Colonic mucosa (tissue), 4 donors: ENCODE measurements around the gene TDO2. TPM values are rescaled to one million over a fixed set of nuclear protein-coding genes. Genes with fewer than 3 reads are reported as not detected.

Source experiments
- DNase-seq: peaks from one replicate; pipeline ENCODE4 v3.0.0-alpha.2; 2020
- H3K27ac ChIP-seq: fragments of 200-600 bp; one replicate; pipeline ENCODE4 v1.8.0; 2021
- H3K27me3 ChIP-seq: fragments of 200-600 bp; one replicate; pipeline ENCODE4 v1.8.0; 2021
- H3K36me3 ChIP-seq: fragments of 200-600 bp; one replicate; pipeline ENCODE4 v1.8.0; 2021
- H3K4me1 ChIP-seq: fragments of 200-600 bp; one replicate; pipeline ENCODE4 v1.8.0; 2021; ENCODE audit warnings: mild to moderate bottlenecking
- H3K4me3 ChIP-seq: fragments of 200-600 bp; one replicate; pipeline ENCODE4 v1.8.0; 2021
- H3K9ac ChIP-seq, 2 donors: one replicate each; pipeline ENCODE4 v1.7.0; 2013; ENCODE audit warnings: control low read depth in 2 of 2, low read depth in 2 of 2, low read length in 2 of 2
- H3K9me3 ChIP-seq: fragments of 200-600 bp; one replicate; pipeline ENCODE4 v1.8.0; 2021
- intact Hi-C: fragments of 100-400 bp; cut with DNase I; formaldehyde crosslinking; loops from one replicate; pipeline ENCODE4 v1.14.1; 2022
- total RNA-seq, 2 donors: library from RNA; stranded (reverse); fragmentation: NEBNext Ultra II Directional in 1 of 2; extraction: Animal tissue kit (Norgen Biotek cat#: 25700) in 1 of 2; gene quantifications; one replicate each; pipeline ENCODE4 v1.2.1, GENCODE V29; 2021
- TF ChIP-seq, protein P1 (sequence below): fragments of 200-600 bp; IDR thresholded peaks from one replicate; pipeline ENCODE4 v1.8.0; 2022; ENCODE audit warnings: antibody characterized with exemption, mild to moderate bottlenecking
- donor health status: healthy.
- donor health status: DM: no; HTN: no; CAD: no.
- donor health status: DM: no; HTN: no; CAD: no.

Gene TDO2
- total RNA-seq, 2 donors from 2014 or later, result 0.27 to 1.4 TPM

DNA sequence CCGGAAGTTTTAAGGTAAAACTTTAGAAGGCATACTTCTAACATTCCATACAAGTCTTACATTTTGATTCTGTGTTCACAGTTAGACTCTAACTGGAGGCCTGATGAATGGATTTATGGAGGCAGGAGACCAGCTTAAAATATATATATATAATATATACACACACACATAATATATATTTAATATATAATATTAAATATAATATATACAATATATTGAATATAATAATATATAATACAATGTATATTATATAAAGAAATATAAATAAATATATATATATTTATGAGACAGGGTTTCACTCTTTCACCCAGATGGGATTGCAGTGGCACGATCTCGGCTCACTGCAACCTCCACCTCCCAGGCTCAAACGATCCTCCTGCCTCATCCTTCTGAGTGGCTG lies 58.1 kb downstream of the TDO2 start:
- H3K9me3 ChIP-seq, result no peaks in the 10 kb centered on the region
- no peaks in the 10 kb centered on the region for H3K4me1 ChIP-seq
- H3K36me3 ChIP-seq, result no peaks in the 10 kb centered on the region
- no peak overlapping the region for H3K27ac ChIP-seq
- H3K4me3 ChIP-seq, result no peak overlapping the region
- H3K27me3 ChIP-seq, result no peaks in the 10 kb centered on the region
- DNase-seq, result no peak
- TF ChIP-seq, protein P1, sequence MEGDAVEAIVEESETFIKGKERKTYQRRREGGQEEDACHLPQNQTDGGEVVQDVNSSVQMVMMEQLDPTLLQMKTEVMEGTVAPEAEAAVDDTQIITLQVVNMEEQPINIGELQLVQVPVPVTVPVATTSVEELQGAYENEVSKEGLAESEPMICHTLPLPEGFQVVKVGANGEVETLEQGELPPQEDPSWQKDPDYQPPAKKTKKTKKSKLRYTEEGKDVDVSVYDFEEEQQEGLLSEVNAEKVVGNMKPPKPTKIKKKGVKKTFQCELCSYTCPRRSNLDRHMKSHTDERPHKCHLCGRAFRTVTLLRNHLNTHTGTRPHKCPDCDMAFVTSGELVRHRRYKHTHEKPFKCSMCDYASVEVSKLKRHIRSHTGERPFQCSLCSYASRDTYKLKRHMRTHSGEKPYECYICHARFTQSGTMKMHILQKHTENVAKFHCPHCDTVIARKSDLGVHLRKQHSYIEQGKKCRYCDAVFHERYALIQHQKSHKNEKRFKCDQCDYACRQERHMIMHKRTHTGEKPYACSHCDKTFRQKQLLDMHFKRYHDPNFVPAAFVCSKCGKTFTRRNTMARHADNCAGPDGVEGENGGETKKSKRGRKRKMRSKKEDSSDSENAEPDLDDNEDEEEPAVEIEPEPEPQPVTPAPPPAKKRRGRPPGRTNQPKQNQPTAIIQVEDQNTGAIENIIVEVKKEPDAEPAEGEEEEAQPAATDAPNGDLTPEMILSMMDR, result no peak
- intact Hi-C loops, result no loop called here
- no peak overlapping the region for H3K9ac ChIP-seq

DNA sequence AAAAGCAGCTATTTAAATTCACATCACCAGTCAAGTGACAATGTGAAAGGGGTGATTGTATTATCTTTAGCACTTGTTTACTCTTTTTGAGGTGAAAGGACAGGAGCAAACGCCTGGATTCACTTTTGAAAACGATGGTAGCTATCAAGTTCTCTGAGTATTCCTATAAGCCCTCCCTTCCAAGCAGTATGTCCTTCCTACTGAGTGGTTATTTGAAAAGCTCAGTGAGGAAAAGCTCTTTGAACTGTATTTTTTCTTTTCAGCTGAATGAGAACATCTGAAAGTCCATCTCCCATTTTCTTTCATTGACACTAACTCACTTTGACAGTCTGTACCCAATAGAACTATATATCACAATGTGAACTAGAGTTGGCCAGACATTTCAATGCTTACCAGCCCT lies 59.3 kb downstream of the TDO2 start:
- no peak overlapping the region for H3K9ac ChIP-seq
- intact Hi-C loops, result no loop called here
- H3K27ac ChIP-seq, result no peak overlapping the region
- H3K4me3 ChIP-seq, result no peak overlapping the region
- no peaks in the 10 kb centered on the region for H3K36me3 ChIP-seq
- no peaks in the 10 kb centered on the region for H3K4me1 ChIP-seq
- H3K9me3 ChIP-seq, result no peaks in the 10 kb centered on the region
- TF ChIP-seq, protein P1, result no peak
- H3K27me3 ChIP-seq, result no peaks in the 10 kb centered on the region
- DNase-seq, result no peak

DNA sequence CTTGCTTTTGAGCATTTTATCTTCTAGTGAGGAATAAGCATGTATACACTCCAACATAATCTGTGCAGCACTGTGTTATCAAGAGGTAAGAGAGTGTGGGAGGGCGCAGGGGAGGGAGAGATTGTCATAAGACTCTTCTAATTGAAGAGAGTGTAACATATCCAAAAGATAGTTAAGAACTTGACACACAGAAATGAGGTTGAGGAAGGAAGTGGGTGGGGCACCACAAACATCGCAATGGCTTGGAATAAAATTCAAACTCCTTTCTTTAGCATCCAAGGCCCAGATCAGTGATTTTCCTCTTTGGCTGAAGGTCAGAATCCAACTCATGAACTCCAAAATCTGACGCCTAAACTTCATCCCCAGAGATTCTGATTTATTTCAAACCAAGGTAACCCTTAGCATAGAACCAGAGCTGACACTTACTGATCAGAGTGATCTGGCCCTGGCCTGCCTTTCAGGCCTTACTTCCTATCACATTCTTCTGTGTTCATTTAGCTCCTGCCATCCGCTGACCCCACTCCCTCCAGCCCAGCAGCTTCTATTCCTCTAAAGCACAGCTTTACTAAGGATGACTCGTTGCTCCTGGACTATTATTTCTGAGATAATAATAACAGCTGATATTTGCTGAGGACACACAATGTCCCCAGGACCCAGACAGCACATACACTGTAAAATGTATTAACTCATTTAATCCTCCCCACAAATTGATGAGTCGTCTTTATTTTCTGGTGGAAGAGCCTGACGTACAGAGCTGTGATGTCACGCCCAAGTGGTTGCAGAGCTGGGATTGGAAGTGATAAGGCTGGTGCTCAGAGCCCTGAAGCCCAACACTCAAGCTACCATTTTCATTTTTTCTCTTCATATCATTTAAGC lies 60.8 kb downstream of the TDO2 start:
- intact Hi-C loops, result no loop called here
- Histone ChIP-seq H3K36me3 (no peaks in the 10 kb centered on the region), H3K27ac (no peak overlapping the region), H3K27me3 (no peaks in the 10 kb centered on the region), H3K9ac (no peak overlapping the region), H3K9me3 (no peaks in the 10 kb centered on the region), H3K4me1 (no peaks in the 10 kb centered on the region), H3K4me3 (no peak overlapping the region)
- TF ChIP-seq, protein P1, result no peak
- DNase-seq, result no peak

DNA sequence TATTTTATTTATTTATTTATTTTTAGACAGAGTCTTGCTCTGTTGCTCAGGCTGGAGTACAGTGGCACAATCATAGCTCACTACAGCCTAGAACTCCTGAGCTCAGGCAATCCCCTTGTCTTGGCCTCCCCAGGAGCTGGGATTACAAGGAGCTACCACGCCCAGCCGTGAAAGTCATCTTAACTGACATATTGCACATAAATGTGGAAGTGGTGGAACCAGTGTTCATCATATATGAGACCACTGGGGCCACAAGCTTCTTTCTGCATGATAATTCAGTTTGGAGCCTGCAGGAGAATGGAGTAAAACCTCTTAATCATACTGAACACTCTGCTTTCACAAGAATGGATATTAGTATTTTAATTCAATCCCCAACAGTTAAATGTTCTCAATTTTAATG lies 62.7 kb downstream of the TDO2 start:
- Histone ChIP-seq H3K9me3 (no peaks in the 10 kb centered on the region), H3K36me3 (no peaks in the 10 kb centered on the region), H3K27ac (no peak overlapping the region), H3K27me3 (no peaks in the 10 kb centered on the region), H3K9ac (no peak overlapping the region), H3K4me3 (no peak overlapping the region), H3K4me1 (no peaks in the 10 kb centered on the region)
- intact Hi-C loops, result no loop called here
- no peak for DNase-seq
- TF ChIP-seq, protein P1, result no peak

DNA sequence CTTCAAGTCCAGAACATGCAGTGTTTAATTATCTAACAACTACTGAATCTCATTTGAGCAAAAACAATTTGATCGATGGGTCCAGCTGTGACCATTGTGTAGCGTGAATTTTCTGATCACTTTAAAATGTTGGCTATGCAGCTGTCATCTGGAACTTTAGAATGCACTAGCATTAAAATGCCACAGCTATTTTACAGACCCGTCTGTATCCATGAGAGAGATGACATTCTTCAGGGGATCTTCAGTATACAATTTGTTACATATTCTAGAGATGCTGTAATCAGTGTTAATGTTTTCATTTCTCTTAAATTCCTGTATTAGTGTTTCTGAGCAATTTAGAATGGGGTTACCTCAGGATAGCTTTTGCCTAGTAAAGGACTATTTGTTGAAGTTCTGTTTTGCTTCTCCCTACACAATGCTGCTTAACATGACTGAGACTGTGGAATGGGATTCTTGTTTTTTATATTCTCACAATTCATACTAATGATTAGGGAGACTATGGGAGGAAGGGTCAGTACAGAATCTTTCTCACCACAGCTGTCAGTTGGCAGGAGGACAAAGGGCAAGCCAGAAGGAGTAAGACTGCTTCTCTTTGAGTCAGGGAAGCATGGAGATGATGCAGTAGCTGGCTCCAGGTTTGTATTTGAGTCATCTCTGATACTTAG lies 63.4 kb downstream of the TDO2 start:
- H3K9ac ChIP-seq, result no peak overlapping the region
- intact Hi-C loops, result no loop called here
- no peak for DNase-seq
- no peaks in the 10 kb centered on the region for H3K9me3 ChIP-seq
- no peaks in the 10 kb centered on the region for H3K36me3 ChIP-seq
- H3K27ac ChIP-seq, result no peak overlapping the region
- H3K4me1 ChIP-seq, result no peaks in the 10 kb centered on the region
- no peaks in the 10 kb centered on the region for H3K27me3 ChIP-seq
- H3K4me3 ChIP-seq, result no peak overlapping the region
- TF ChIP-seq, protein P1, result no peak

Other genes with a start within 250 kb of the TDO2 start
- gene GUCY1A1, start 236.8 kb upstream of the TDO2 start, total RNA-seq, result 10 to 100 TPM in 1 of 2 donors, 1 to 10 TPM in 1; 2.0 to 14.7 TPM
- 1 to 10 TPM; 1.2 to 5.8 TPM for gene GUCY1B1, start 144.7 kb upstream of the TDO2 start, total RNA-seq
- gene ASIC5, start 37.4 kb upstream of the TDO2 start, total RNA-seq, result under 1 TPM in 1 of 2 donors, not detected in 1; 0.15 TPM
- gene CTSO, start 50.2 kb downstream of the TDO2 start, total RNA-seq, result 10 to 100 TPM in 1 of 2 donors, 1 to 10 TPM in 1; 3.3 to 14.7 TPM